HG02840 (cell line): ENCODE results near the gene ZNF785.
"Not testable (repeated sequence)": the region's sequence is repeated elsewhere in the genome, so short reads cannot be mapped to it uniquely, and the experiment has no call there.

Experiments used
- ATAC-seq: cut with Tn5 transposase; IDR thresholded peaks from one replicate; pipeline ENCODE4 v1.9.1; 2021; ENCODE audit warnings: mild to moderate bottlenecking, moderate library complexity, moderate number of reproducible peaks; ENCODE audit not compliant: unreplicated experiment, low FRiP score

The ZNF785 gene

DNA sequence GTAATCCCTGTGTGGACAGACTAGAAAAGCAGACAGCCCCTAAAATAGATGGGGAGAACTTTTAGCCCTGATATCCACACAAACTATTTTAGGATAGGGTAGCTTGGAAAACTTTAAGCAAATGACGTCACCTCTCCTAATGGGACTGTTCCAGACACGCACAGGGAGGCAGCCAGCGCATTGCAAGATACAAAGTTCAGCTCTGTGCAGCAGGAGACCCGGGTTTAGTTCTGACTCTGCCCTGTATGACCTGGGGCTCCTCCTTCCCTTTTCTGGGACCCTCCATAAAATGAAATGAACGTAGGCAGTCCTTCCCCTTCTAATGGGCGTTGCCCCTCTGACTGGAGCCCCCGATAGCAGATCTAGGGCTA, 18.4 kb upstream of the ZNF785 start:
- no peak for ATAC-seq

- ATAC-seq: no peak
Measured at GRCh38 chr16:30602616-30603277, 17.2 kb upstream of the ZNF785 start.

DNA sequence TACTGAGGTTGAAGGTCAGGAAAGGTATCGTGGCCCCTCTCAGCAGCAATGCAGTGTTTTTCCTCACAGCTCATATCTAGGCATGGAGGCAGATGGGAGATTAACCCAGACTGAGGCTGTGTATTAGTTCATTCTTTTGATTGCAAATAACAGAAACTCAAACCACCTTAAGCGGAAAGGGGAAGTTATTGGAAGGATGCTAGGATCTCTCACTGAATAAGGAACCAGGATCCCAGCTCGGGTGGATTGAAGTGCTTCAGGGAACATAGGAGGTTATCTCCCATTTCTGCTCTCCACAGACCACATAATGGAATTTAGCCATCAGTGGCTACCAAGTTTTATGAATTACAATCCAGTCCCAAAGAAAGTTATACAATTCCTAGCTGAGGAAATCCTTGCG, 16.5 kb upstream of the ZNF785 start:
- no peak for ATAC-seq

DNA sequence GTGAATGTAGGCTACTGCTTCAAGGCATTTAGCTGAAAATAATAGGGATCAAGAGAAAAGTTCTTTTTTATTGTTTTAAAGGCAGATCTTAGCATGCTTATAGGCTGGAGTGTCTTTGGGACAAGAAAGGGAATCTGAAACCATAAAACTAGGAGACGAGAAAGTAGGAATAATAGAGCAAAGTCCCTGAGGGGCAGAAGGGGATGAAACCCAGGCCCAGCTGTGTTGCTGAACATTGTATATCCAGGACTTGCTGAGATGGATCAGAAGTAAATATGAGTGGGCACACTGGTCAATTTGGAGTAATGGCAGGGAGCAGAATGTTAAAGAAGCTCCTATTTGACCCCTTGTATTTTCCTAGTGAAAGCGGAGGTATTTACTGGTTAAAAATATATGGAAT, 15.4 kb upstream of the ZNF785 start:
- ATAC-seq: no peak

DNA sequence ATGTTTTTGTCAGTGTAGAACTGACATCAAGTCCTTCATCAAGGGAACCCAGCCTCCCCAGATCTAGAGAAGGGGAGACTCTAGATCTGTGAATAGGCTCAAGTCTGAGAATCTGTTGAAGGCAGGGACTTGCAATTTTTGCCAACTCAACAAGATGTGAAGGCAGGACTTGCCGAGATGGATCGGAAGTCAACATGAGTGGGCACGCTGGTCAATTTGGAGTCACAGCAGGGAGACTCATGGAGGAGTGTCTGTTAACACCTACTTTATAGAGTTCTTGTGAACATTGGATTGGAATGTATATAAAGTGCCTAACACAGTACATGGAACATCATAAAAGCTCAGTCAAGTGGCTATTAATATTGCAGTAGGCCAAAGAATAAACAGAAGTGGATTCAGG, 14.7 kb upstream of the ZNF785 start:
- ATAC-seq: no peak

- ATAC-seq: no peak
Measured at GRCh38 chr16:30592871-30593270, 7.4 kb upstream of the ZNF785 start.

GRCh38 chr16:30590869-30591268, 5.4 kb upstream of the ZNF785 start:
- ATAC-seq: not testable (repeated sequence)

DNA sequence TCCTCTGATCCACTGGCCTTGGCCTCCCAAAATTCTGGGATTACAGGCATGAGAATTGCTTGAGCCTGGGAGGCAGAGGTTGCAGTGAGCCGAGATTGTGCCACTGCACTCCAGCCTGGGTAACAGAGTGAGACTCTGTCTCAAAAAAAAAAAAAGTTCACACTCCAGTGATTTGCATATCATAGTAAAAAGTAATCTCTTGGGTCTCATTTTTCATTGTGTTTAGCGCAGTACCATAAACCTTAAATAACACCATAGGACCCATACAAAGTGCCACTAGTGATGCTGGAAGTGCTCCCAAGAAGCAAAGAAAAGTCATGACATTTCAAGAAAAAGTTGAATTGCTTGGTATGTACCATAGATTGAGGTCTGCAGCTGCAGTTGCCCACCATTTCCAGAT, 4.1 kb upstream of the ZNF785 start:
- ATAC-seq: not testable (repeated sequence)

DNA sequence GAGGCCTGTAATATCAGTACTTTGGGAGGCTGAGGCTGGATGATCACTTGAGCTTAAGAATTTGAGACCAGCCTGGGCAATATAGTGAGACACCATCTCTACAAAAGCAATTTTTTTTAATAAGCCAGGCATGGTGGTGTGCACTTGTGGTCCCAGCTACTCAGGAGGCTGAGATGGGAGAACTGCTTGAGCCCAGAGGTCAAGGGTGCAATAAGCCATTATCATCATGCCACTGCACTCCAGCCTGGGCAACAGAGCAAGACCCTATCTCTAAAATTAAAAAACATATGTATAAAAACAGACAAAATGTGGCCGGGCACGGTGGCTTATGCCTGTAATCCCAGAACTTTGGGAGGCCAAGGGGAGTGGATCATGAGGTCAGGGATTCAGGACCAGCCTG, 3.2 kb upstream of the ZNF785 start:
- no peak for ATAC-seq

DNA sequence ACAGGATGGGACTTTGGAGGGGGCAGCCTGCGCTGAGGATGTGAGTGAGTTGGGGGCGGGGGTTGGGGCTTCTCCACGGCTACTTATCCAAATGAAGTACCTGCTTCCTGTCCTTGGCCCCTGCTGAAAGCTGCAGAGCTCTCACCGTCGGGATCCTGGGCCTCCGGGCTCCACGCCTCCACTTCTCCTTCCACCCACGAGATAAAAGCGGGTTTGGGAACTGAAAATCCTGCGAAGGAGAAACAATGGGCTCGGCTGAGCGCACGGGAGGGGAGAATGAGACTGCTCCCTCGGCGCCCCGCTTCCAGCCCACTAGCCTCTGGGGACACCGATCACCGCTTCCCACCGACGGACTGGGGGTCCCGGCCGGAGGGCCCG, 486 bp downstream of the ZNF785 start:
- ATAC-seq: peak; percentile 21

GRCh38 chr16:30582611-30583340, 2.7 kb downstream of the ZNF785 start:
- no peak for ATAC-seq

GRCh38 chr16:30581457-30581856, 4.0 kb downstream of the ZNF785 start:
- ATAC-seq: no peak

- no peak for ATAC-seq
Measured at GRCh38 chr16:30574678-30575077, 10.8 kb downstream of the ZNF785 start.

DNA sequence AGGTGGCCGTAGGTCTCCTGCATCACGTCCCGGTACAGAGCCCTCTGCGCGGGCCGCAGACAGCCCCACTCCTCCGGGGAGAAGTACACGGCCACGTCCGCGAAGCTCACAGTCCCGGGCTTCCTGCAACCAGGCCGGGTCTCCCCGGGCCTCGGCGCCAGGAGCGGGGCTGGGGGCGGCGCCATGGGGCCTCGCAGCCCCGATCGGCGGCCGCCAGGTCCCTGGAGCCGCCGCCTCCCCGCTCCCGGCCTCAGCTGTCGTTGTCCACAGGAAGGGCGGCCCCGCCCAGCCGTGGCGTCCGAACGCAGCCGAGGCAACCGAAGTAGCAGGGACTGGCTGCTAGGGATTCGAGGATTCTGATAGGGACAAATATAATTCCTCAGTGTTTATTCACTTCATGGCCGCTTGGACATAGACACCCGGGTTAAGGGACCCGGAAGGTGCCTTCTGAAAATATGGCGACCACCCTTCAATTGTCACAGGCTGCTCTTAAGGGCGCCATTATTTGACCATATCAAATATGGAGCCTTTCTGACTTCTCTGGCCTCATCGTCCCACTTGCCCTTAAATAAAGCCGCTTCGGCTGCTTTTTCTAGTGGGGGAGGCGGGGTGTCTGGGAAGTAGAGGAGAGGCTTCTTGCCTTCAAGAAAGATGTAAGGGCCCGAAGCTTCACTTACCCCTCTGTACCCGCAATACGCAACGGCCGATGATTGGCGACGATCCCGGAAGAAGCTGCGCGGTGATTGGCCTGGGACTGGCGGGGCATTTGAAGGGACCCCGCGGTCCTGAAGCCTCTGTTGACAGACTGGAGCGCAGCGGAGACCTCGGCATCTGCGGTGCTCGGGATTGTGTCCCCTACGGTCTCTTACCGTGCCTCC, 13.8 kb downstream of the ZNF785 start, which contains the start of gene ZNF688:
ZNF688 (minus strand) TSS at position 270 of the 878 bp plus-strand sequence; CDS start at position 185, 85 bp downstream.
- ATAC-seq: peak; percentile 70

GRCh38 chr16:30570636-30571444, 14.7 kb downstream of the ZNF785 start:
- ATAC-seq: no peak

GRCh38 chr16:30569746-30570635, 15.5 kb downstream of the ZNF785 start:
- ATAC-seq: no peak

- no peak for ATAC-seq
Measured at GRCh38 chr16:30569281-30569680, 16.2 kb downstream of the ZNF785 start.

DNA sequence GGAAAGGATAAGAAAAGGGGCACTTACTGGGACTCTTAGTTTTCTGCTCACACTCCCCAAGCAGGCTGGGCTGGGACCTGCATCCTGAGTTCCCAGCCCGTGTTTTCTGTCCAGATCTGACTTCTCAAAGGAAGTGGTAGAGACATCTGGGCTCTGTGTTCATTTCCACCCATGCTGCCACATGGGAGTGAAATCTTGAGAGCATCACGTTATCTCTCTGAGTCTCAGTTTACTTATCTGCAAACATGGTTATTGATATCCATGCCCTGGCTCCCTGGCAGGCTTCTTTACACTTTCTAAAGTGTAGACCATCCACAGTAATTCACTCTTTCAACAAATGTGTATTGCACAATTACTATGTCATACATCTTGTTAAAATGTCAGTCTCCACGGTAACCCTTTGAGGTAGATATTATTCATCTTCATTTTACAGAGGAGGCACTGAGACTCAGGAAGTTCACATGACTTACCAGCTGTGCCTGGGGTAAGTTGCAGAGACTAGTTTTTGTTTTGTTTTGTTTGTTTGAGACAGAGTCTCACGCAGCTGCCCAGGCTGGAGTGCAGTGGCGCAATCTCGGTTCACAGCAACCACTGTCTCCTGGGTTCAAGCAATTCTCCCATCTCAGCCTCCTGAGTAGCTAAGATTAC, 17.4 kb downstream of the ZNF785 start:
- no peak for ATAC-seq
